ENCODE data around the gene TTC16. TPM values are rescaled to one million over a fixed set of nuclear protein-coding genes. Genes with fewer than 3 reads are reported as not detected.

TTC16 gene
- total and polyA plus RNA-seq, 2 experiments from 2014 or later = not detected

DNA sequence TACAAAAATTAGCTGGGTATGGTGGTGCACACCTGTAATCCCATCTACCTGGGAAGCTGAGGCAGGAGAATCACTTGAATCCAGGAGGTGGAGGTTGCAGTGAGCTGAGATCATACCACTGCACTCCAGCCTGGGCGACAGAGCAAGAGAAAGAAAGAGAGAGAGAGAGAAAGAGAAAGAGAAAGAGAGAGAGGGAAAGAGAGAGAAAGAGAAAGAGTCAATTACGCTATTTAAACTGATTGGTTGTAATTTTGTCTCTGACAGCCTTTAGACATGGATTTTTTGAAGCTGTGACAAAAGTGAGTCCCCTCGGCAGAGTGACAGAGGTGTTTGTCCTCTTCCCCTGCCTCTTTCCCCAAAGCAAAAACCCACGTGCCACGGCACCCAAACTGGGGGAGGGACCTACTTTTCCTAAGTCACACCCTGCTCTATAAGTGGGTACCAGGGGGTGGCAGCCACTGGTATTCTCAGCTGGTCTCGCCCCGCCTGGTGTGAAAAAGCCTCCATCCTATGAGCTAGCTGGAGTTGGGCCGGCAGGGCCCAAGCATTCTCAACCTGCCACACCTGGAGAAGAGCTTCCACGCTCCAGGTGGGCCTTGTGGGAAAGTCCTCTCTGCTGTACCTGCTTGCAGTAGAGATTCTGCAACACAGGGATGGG lies 12.5 kb upstream of the TTC16 start:
- H3K9me2 ChIP-seq (replicated peaks; ENCODE audit: insufficient read depth) = no peaks in the 10 kb centered on the region
- no peak for TF ChIP-seq CTCF (IDR thresholded peaks at IDR 0.05; ENCODE audit: poor library complexity)
- TF ChIP-seq EZH2phosphoT487 (IDR thresholded peaks at IDR 0.05; ENCODE audit: low read depth, severe bottlenecking, unreplicated experiment) = no peak
- TF ChIP-seq EZH2 (IDR thresholded peaks at IDR 0.05; ENCODE audit: borderline replicate concordance) = no peak
- DNase-seq (ENCODE audit: low spot score) = no peak
- WGBS (ENCODE audit: low lambda C conversion rate, missing lambda C conversion rate) = 91% methylated on average over 9 of the region's 9 CpGs
- H3K36me3 ChIP-seq (replicated peaks; ENCODE audit: insufficient read depth, low read depth) = no peaks in the 10 kb centered on the region
- H3K9me3 ChIP-seq (ENCODE audit: low read depth) = no peaks in the 10 kb centered on the region
- no peaks in the 10 kb centered on the region for H3K79me2 ChIP-seq
- no peak overlapping the region for H3K4me2 ChIP-seq
- H3K27me3 ChIP-seq = no peaks in the 10 kb centered on the region
- H4K20me1 ChIP-seq (ENCODE audit: insufficient read depth, poor library complexity, severe bottlenecking) = no peaks in the 10 kb centered on the region
- no peaks in the 10 kb centered on the region for H3K4me1 ChIP-seq (ENCODE audit: insufficient read depth)
- H2AFZ ChIP-seq = no peak overlapping the region
- no peak overlapping the region for H3K27ac ChIP-seq
- H3K4me3 ChIP-seq = no peak overlapping the region

- H3K27me3 ChIP-seq = no peaks in the 10 kb centered on the region
- H3K27ac ChIP-seq = no peak overlapping the region
- H3K36me3 ChIP-seq (replicated peaks; ENCODE audit: insufficient read depth, low read depth) = no peaks in the 10 kb centered on the region
- no peaks in the 10 kb centered on the region for H3K9me3 ChIP-seq (ENCODE audit: low read depth)
- no peaks in the 10 kb centered on the region for H3K9me2 ChIP-seq (replicated peaks; ENCODE audit: insufficient read depth)
- DNase-seq (ENCODE audit: low spot score) = no peak
- H3K4me1 ChIP-seq (ENCODE audit: insufficient read depth) = no peaks in the 10 kb centered on the region
- no peak overlapping the region for H3K4me3 ChIP-seq
- WGBS (ENCODE audit: low lambda C conversion rate, missing lambda C conversion rate) = 88% methylated on average over 10 of the region's 12 CpGs
- H2AFZ ChIP-seq = no peak overlapping the region
- H3K4me2 ChIP-seq = no peak overlapping the region
- no peaks in the 10 kb centered on the region for H3K79me2 ChIP-seq
- H4K20me1 ChIP-seq (ENCODE audit: insufficient read depth, poor library complexity, severe bottlenecking) = no peaks in the 10 kb centered on the region
- TF ChIP-seq CTCF (IDR thresholded peaks at IDR 0.05; ENCODE audit: poor library complexity) = no peak
- no peak for TF ChIP-seq EZH2phosphoT487 (IDR thresholded peaks at IDR 0.05; ENCODE audit: low read depth, severe bottlenecking, unreplicated experiment)
- no peak for TF ChIP-seq EZH2 (IDR thresholded peaks at IDR 0.05; ENCODE audit: borderline replicate concordance)
These were observed 10.1 kb upstream of the TTC16 start for GRCh38 chr9:127705577-127706379.

DNA sequence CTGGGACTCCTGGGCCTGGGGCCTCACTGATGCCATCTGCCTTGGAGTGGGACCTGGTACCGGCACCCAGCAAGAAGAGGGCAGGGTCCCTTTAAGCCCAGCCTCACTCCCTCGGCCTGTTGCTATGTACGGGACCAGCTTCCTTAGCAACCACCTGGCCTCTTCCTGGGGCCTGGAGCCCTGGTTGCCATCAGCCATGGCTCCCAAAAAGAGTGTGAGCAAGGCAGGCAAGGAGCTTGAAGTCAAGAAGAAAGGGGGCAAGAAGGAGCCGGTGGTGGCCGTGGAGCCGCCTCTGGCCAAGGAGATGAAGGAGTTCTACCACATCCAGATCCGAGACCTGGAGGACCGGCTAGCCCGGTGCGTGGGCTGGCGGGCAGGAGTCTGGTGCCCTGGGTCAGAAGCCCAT lies 9.0 kb upstream of the TTC16 start, which contains the start of gene CFAP157:
Gene CFAP157 (plus strand): TSS at position 153 of the 406 bp plus-strand sequence. CDS start 44 bp downstream, at position 197.
- no peak within 1 kb of the TSS for H3K27ac ChIP-seq
- no peaks in the 10 kb centered on the region for H3K9me2 ChIP-seq (replicated peaks; ENCODE audit: insufficient read depth)
- no peaks in the 10 kb centered on the region for H3K27me3 ChIP-seq
- H4K20me1 ChIP-seq (ENCODE audit: insufficient read depth, poor library complexity, severe bottlenecking) = no peaks in the 10 kb centered on the region
- WGBS (ENCODE audit: low lambda C conversion rate, missing lambda C conversion rate) = 75% methylated on average over 11 of the region's 11 CpGs
- H3K4me1 ChIP-seq (ENCODE audit: insufficient read depth) = no peaks in the 10 kb centered on the region
- no peaks in the 10 kb centered on the region for H3K79me2 ChIP-seq
- no peak for DNase-seq (ENCODE audit: low spot score)
- H3K4me2 ChIP-seq = no peak within 1 kb of the TSS
- no peak for TF ChIP-seq EZH2 (IDR thresholded peaks at IDR 0.05; ENCODE audit: borderline replicate concordance)
- no peaks in the 10 kb centered on the region for H3K36me3 ChIP-seq (replicated peaks; ENCODE audit: insufficient read depth, low read depth)
- H3K9me3 ChIP-seq (ENCODE audit: low read depth) = no peaks in the 10 kb centered on the region
- no peak within 1 kb of the TSS for H2AFZ ChIP-seq
- H3K4me3 ChIP-seq = no peak within 1 kb of the TSS

DNA sequence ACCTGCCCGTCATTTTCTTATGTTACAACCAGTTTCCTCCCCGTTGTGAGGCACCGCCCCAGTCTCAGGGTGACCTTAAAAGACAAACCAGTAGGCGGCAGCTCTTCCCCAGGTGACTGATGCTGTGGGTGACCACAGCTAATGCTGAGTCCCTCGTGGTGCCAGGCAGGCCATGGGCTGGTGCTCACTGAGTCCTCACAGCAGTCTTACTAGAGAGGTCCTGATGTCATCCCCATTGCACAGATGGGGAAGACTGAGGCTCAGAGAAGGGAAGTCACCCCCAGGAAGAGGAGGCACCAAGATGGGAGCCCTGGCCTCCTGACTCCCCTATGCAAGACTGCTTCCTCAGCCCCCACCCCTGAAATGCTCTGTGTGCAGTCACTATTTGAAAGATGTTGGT lies 8.1 kb upstream of the TTC16 start:
- no peak for TF ChIP-seq EZH2 (IDR thresholded peaks at IDR 0.05; ENCODE audit: borderline replicate concordance)
- TF ChIP-seq CTCF (IDR thresholded peaks at IDR 0.05; ENCODE audit: poor library complexity) = no peak
- no peak for TF ChIP-seq EZH2phosphoT487 (IDR thresholded peaks at IDR 0.05; ENCODE audit: low read depth, severe bottlenecking, unreplicated experiment)
- Histone ChIP-seq H3K36me3 (replicated peaks; ENCODE audit: insufficient read depth, low read depth) (no peaks in the 10 kb centered on the region), H3K27ac (no peak overlapping the region), H3K4me2 (no peak overlapping the region), H3K9me2 (replicated peaks; ENCODE audit: insufficient read depth) (no peaks in the 10 kb centered on the region), H3K79me2 (no peaks in the 10 kb centered on the region), H3K4me1 (ENCODE audit: insufficient read depth) (no peaks in the 10 kb centered on the region), H3K4me3 (no peak overlapping the region), H2AFZ (no peak overlapping the region), H3K27me3 (no peaks in the 10 kb centered on the region), H3K9me3 (ENCODE audit: low read depth) (no peaks in the 10 kb centered on the region), H4K20me1 (ENCODE audit: insufficient read depth, poor library complexity, severe bottlenecking) (no peaks in the 10 kb centered on the region)
- WGBS (ENCODE audit: low lambda C conversion rate, missing lambda C conversion rate) = 59% methylated on average over 5 of the region's 5 CpGs
- DNase-seq (ENCODE audit: low spot score) = no peak

Measured in hepatocyte (in vitro differentiated cells).